ENCODE results near the gene GSG1L. TPM values are rescaled to one million over a fixed set of nuclear protein-coding genes. Genes with fewer than 3 reads are reported as not detected.

Gene GSG1L
- total and polyA plus RNA-seq, 9 of the 15 experiments (the other 6 are each of a cell fraction or from before 2014, with no cell fraction given), result not detected

DNA sequence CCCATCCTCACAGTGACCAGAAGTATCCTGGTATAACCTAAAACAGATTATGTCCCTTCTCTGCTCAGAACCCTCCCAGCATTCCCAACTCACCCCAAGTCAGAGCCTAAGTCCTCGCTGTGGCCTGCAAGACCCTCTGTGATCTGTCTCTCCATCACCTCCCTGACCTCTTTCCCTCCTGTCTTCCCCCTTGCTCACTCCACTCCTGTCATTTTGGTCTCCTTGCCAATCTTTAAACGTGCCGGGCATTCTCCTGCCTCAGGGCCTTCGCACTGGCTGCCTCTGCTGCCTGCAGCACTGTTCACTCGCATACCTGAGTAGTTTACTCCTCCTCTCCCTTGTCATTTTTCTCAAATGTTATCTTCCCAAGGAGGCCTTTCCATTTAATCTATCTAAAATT is 97.7 kb downstream of the GSG1L start:
- H2AFZ ChIP-seq (ENCODE audit: low read depth, low read length), result no peak overlapping the region
- peaks cover 0 to 34% of the 10 kb centered on the region in 2 experiments; a peak in 2 of 5 replicates for H3K27me3 ChIP-seq (ENCODE audit: control insufficient read depth in 2 of 2, insufficient read depth in 2 of 2, low read length in 2 of 2)
- ATAC-seq (no peak), DNase-seq (ENCODE audit: extremely low read depth in 1 of 4, low spot score in 3 of 4) (no peak), FAIRE-seq (no peak)
- ChIA-PET POLR2A (interaction anchor here (0.6 kb wide), 1 partner anchor 148 kb away, joined by 3 read pairs; no protein-coding TSS in a partner anchor), CTCF (ENCODE audit: low intra/inter-chr PET ratio) (no interaction called here)
- no peak overlapping the region for H3K4me2 ChIP-seq (ENCODE audit: insufficient read depth, low read length)
- intact Hi-C loops (cut with micrococcal nuclease), result no loop called here
- no peaks in the 10 kb centered on the region for H3K9me1 ChIP-seq (ENCODE audit: control insufficient read depth, insufficient read depth, low read length)
- H3K9ac ChIP-seq (ENCODE audit: insufficient read depth in 1 of 2, low read depth in 2 of 2, low read length in 2 of 2), result no peak overlapping the region
- H3K9me3 ChIP-seq (replicated peaks; ENCODE audit: control insufficient read depth, insufficient read depth, low read depth, low read length), result no peaks in the 10 kb centered on the region
- BruUV-seq (replicated peaks), result no TSS peak
- H4K20me1 ChIP-seq (replicated peaks; ENCODE audit: control insufficient read depth, insufficient read depth, low read length), result no peaks in the 10 kb centered on the region
- H3K36me3 ChIP-seq (ENCODE audit: control insufficient read depth, insufficient read depth, low read length), result no peaks in the 10 kb centered on the region
- no peak overlapping the region for H3K27ac ChIP-seq (ENCODE audit: extremely low read depth, low read depth, low read length)
- no peak overlapping the region for H3K4me3 ChIP-seq
- in situ Hi-C loops (cut with MboI), result loop anchor here (5.0 kb wide), 1 partner anchor 102 kb away; no protein-coding TSS in a partner anchor
- TF ChIP-seq ZNF282 (CRISPR knock-in tag; IDR thresholded peaks at IDR 0.05) (no peak), SAP30 (IDR thresholded peaks at IDR 0.05; ENCODE audit: borderline replicate concordance, insufficient read depth, low read depth, low read length, poor library complexity, severe bottlenecking) (no peak), ELF4 (CRISPR knock-in tag; IDR thresholded peaks at IDR 0.05) (no peak), HLTF (IDR thresholded peaks at IDR 0.05) (no peak), JUNB (CRISPR knock-in tag; conservative IDR thresholded peaks at IDR 0.05) (no peak), ZNF316 (IDR thresholded peaks at IDR 0.05) (no peak)
- 2% methylated on average over 5 of the region's 5 CpGs for WGBS (ENCODE audit: insufficient coverage, low coverage, missing lambda C conversion rate)
- H3K79me2 ChIP-seq (ENCODE audit: control insufficient read depth, insufficient read depth, low read length), result no peaks in the 10 kb centered on the region
- H3K4me1 ChIP-seq (replicated peaks in 1 of 2; ENCODE audit: control insufficient read depth in 2 of 2, insufficient read depth in 2 of 2, low read length in 2 of 2), result no peaks in the 10 kb centered on the region; a peak in 2 of 5 replicates

DNA sequence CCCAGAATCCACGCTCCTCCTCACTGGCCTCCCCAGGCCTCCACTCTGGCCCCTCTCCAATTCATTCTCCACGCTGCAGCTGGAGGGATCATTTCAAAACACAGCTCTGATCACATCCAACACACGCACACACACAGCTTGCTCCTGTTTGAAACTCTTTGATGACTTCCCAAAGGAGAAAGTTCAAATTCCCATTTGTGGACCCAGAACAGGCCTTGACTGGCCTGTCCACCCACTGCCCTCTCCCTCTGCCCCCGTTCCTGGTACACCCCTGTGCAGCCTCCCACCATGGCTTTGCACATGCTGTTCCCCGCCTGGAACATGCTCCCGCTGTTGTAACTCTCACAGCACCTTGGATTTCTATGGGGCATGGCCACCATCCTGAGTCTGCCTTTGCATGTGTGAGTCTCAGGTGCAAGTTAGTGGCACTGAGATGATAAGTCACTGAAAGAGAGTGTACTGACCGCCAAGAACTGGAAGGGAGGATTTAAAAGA is 100.0 kb downstream of the GSG1L start:
- H3K4me3 ChIP-seq, result no peak overlapping the region
- TF ChIP-seq, protein P1, sequence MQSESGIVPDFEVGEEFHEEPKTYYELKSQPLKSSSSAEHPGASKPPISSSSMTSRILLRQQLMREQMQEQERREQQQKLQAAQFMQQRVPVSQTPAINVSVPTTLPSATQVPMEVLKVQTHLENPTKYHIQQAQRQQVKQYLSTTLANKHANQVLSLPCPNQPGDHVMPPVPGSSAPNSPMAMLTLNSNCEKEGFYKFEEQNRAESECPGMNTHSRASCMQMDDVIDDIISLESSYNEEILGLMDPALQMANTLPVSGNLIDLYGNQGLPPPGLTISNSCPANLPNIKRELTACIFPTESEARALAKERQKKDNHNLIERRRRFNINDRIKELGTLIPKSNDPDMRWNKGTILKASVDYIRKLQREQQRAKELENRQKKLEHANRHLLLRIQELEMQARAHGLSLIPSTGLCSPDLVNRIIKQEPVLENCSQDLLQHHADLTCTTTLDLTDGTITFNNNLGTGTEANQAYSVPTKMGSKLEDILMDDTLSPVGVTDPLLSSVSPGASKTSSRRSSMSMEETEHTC (IDR thresholded peaks at IDR 0.05), result no peak
- TF ChIP-seq HOMEZ (CRISPR knock-in tag; IDR thresholded peaks at IDR 0.05) (no peak), KHSRP (IDR thresholded peaks at IDR 0.05) (no peak), ZNF695 (CRISPR knock-in tag; IDR thresholded peaks at IDR 0.05) (no peak), ZNF589 (CRISPR knock-in tag; IDR thresholded peaks at IDR 0.05; ENCODE audit: low read depth) (no peak), EP400 (IDR thresholded peaks at IDR 0.05) (no peak), THRAP3 (IDR thresholded peaks at IDR 0.05; ENCODE audit: borderline replicate concordance) (no peak), RBM34 (IDR thresholded peaks at IDR 0.05; ENCODE audit: borderline replicate concordance, insufficient read depth, low read length) (no peak), NR2C1 (IDR thresholded peaks at IDR 0.05) (no peak), NR2C1 (tag; IDR thresholded peaks at IDR 0.05) (no peak)
- ATAC-seq (no peak), FAIRE-seq (no peak), DNase-seq (ENCODE audit: extremely low read depth in 1 of 4, low spot score in 3 of 4) (no peak)
- H2AFZ ChIP-seq (ENCODE audit: low read depth, low read length), result no peak overlapping the region
- no peak overlapping the region for H3K27ac ChIP-seq (ENCODE audit: extremely low read depth, low read depth, low read length)
- POLR2A ChIA-PET, result no interaction called here
- no peaks in the 10 kb centered on the region for H3K9me1 ChIP-seq (ENCODE audit: control insufficient read depth, insufficient read depth, low read length)
- peaks cover 0 to 41% of the 10 kb centered on the region in 2 experiments; a peak in 2 of 5 replicates for H3K27me3 ChIP-seq (ENCODE audit: control insufficient read depth in 2 of 2, insufficient read depth in 2 of 2, low read length in 2 of 2)
- no peaks in the 10 kb centered on the region for H3K9me3 ChIP-seq (replicated peaks; ENCODE audit: control insufficient read depth, insufficient read depth, low read depth, low read length)
- H3K79me2 ChIP-seq (ENCODE audit: control insufficient read depth, insufficient read depth, low read length), result no peaks in the 10 kb centered on the region
- BruUV-seq (replicated peaks), result no TSS peak
- no peaks in the 10 kb centered on the region for H4K20me1 ChIP-seq (replicated peaks; ENCODE audit: control insufficient read depth, insufficient read depth, low read length)
- no peaks in the 10 kb centered on the region; a peak in 2 of 5 replicates for H3K4me1 ChIP-seq (replicated peaks in 1 of 2; ENCODE audit: control insufficient read depth in 2 of 2, insufficient read depth in 2 of 2, low read length in 2 of 2)
- intact Hi-C loops (cut with micrococcal nuclease), result no loop called here
- no peak overlapping the region for H3K4me2 ChIP-seq (ENCODE audit: insufficient read depth, low read length)
- in situ Hi-C loops (cut with MboI), result no loop called here
- no peak overlapping the region for H3K9ac ChIP-seq (ENCODE audit: insufficient read depth in 1 of 2, low read depth in 2 of 2, low read length in 2 of 2)
- H3K36me3 ChIP-seq (ENCODE audit: control insufficient read depth, insufficient read depth, low read length), result no peaks in the 10 kb centered on the region
- CTCF ChIA-PET (ENCODE audit: low intra/inter-chr PET ratio), result no interaction called here
- 1% methylated on average over 7 of the region's 7 CpGs for WGBS (ENCODE audit: insufficient coverage, low coverage, missing lambda C conversion rate)

All from K562 (cell line).